HepG2 (cell line): ENCODE measurements around the gene VPS13D. TPM values are rescaled to one million over a fixed set of nuclear protein-coding genes. Genes with fewer than 3 reads are reported as not detected.

Source experiments
- ETV6 ChIP-seq: sonication (generic); formaldehyde crosslinking; conservative IDR thresholded peaks from 2 replicates; pipeline ENCODE4 v1.4.0; 2020; ENCODE audit warnings: missing genetic modification reagents
- HDAC1 ChIP-seq: sonication (generic); formaldehyde crosslinking; IDR thresholded peaks from 2 replicates; pipeline ENCODE4 v1.5.1; 2020; ENCODE audit warnings: mild to moderate bottlenecking, missing genetic modification reagents
- HOXA9 ChIP-seq: sonication (generic); formaldehyde crosslinking; IDR thresholded peaks from 2 replicates; pipeline ENCODE4 v1.8.1; 2022; ENCODE audit warnings: missing genetic modification reagents, mild to moderate bottlenecking, moderate library complexity, borderline replicate concordance
- MED8 ChIP-seq: sonication (generic); formaldehyde crosslinking; IDR thresholded peaks from 2 replicates; pipeline ENCODE4 v1.8.1; 2023; ENCODE audit warnings: mild to moderate bottlenecking, missing genetic modification reagents; ENCODE audit not compliant: insufficient replicate concordance
- MEF2D ChIP-seq: sonication (generic); formaldehyde crosslinking; IDR thresholded peaks from 2 replicates; pipeline ENCODE4 v1.5.1; 2020; ENCODE audit warnings: mild to moderate bottlenecking, missing genetic modification reagents
- MIER2 ChIP-seq: IDR thresholded peaks from 2 replicates; pipeline ENCODE4 v1.6.1; 2016; ENCODE audit warnings: missing biosample characterization, missing genetic modification reagents
- NCOA1 ChIP-seq: sonication (generic); formaldehyde crosslinking; IDR thresholded peaks from 2 replicates; pipeline ENCODE4 v1.9.0; 2021; ENCODE audit warnings: missing genetic modification reagents
- POLR2AphosphoS5 ChIP-seq: IDR thresholded peaks from 2 replicates; pipeline ENCODE4 v1.6.1; 2012; ENCODE audit warnings: low read depth, low read length
- PRPF4 ChIP-seq: fragments of 200-400 bp; formaldehyde crosslinking; IDR thresholded peaks from 2 replicates; pipeline ENCODE4 v1.6.1; 2016; ENCODE audit warnings: low read length, low read depth; ENCODE audit not compliant: poor library complexity, severe bottlenecking
- SOX6 ChIP-seq, 2 experiments: fragments of 450-650 bp in 1 of 2; sonication (generic) in 1 of 2; formaldehyde crosslinking in 1 of 2; IDR thresholded peaks; 2 replicates each; pipeline versions ENCODE4 v1.4.0 to v1.6.1; 2017 to 2020; ENCODE audit warnings: antibody characterized with exemption in 1 of 2, mild to moderate bottlenecking in 1 of 2, missing genetic modification reagents in 1 of 2
- SSRP1 ChIP-seq: IDR thresholded peaks from 2 replicates; pipeline ENCODE4 v1.6.1; 2016; ENCODE audit warnings: control low read depth
- ZKSCAN1 ChIP-seq: fragments of 150-350 bp; IDR thresholded peaks from 2 replicates; pipeline ENCODE4 v1.6.1; 2014; ENCODE audit warnings: low read length
- ZNF253 ChIP-seq: sonication (generic); formaldehyde crosslinking; IDR thresholded peaks from 2 replicates; pipeline ENCODE4 v1.8.0; 2022; ENCODE audit warnings: mild to moderate bottlenecking, missing genetic modification reagents, borderline replicate concordance
- ZNF260 ChIP-seq: sonication (generic); formaldehyde crosslinking; IDR thresholded peaks from 2 replicates; pipeline ENCODE4 v1.4.0; 2020; ENCODE audit warnings: missing genetic modification reagents, low read depth, mild to moderate bottlenecking, borderline replicate concordance
- ZNF382 ChIP-seq: sonication (generic); formaldehyde crosslinking; IDR thresholded peaks from 2 replicates; pipeline ENCODE4 v1.5.0; 2020; ENCODE audit warnings: missing genetic modification reagents, mild to moderate bottlenecking, borderline replicate concordance
- ZNF431 ChIP-seq: sonication (generic); formaldehyde crosslinking; IDR thresholded peaks from 2 replicates; pipeline ENCODE4 v1.9.0; 2022; ENCODE audit warnings: missing genetic modification reagents, low read depth, mild to moderate bottlenecking, borderline replicate concordance
- ZNF614 ChIP-seq: IDR thresholded peaks from 2 replicates; pipeline ENCODE4 v1.6.1; 2018; ENCODE audit warnings: missing biosample characterization, missing genetic modification reagents, inconsistent platforms, borderline replicate concordance
- ZNF724P ChIP-seq: sonication (generic); formaldehyde crosslinking; IDR thresholded peaks from 2 replicates; pipeline ENCODE4 v1.8.0; 2022; ENCODE audit warnings: missing genetic modification reagents, borderline replicate concordance
- ZNF776 ChIP-seq: sonication (generic); formaldehyde crosslinking; IDR thresholded peaks from 2 replicates; pipeline ENCODE4 v1.4.0; 2020; ENCODE audit warnings: mild to moderate bottlenecking, missing genetic modification reagents
- ZNF790 ChIP-seq: sonication (generic); formaldehyde crosslinking; IDR thresholded peaks from 2 replicates; pipeline ENCODE4 v1.8.0; 2022; ENCODE audit warnings: missing genetic modification reagents, mild to moderate bottlenecking, borderline replicate concordance
- ZNF839 ChIP-seq: sonication (generic); formaldehyde crosslinking; IDR thresholded peaks from 2 replicates; pipeline ENCODE4 v1.4.0; 2020; ENCODE audit warnings: missing genetic modification reagents, mild to moderate bottlenecking, borderline replicate concordance
- polyA plus RNA-seq, 8 experiments: library from polyadenylated mRNA; depleted of rRNA in 3 of 8; stranded (reverse) in 7 of 8; unstranded in 1 of 8; fragments of >200 nt; fragmentation: Illumina TruSeq in 4 of 8; extraction: Trizol in 4 of 8; gene quantifications; 2 replicates each; pipeline versions ENCODE4 v1.2.1 to v1.2.3, GENCODE V29; 2011 to 2016; ENCODE audit warnings: low read depth in 4 of 8, missing spikeins in 1 of 8, mixed read lengths in 1 of 8; ENCODE audit not compliant: insufficient read depth in 1 of 8
- total RNA-seq, 5 experiments: library from RNA; depleted of rRNA; stranded (reverse); fragments of >200 nt; fragmentation: Illumina TruSeq; extraction: Trizol; gene quantifications; 2 replicates each; pipeline ENCODE4 v1.2.3, GENCODE V29; 2016; ENCODE audit warnings: low read depth in 1 of 5
- TF ChIP-seq, protein P1 (sequence below): sonication (generic); formaldehyde crosslinking; IDR thresholded peaks from 2 replicates; pipeline ENCODE4 v1.8.0; 2022; ENCODE audit warnings: low read depth, missing genetic modification reagents
- TF ChIP-seq, protein P2 (sequence below): sonication (generic); formaldehyde crosslinking; IDR thresholded peaks from 2 replicates; pipeline ENCODE4 v1.4.0; 2020; ENCODE audit warnings: missing genetic modification reagents, borderline replicate concordance
- TF ChIP-seq, protein P3 (sequence below): sonication (generic); formaldehyde crosslinking; IDR thresholded peaks from 2 replicates; pipeline ENCODE4 v1.8.0; 2023; ENCODE audit warnings: mild to moderate bottlenecking, missing genetic modification reagents
- TF ChIP-seq, protein P4 (sequence below): sonication (generic); formaldehyde crosslinking; IDR thresholded peaks from 2 replicates; pipeline ENCODE4 v1.8.1; 2023; ENCODE audit warnings: mild to moderate bottlenecking, missing genetic modification reagents
- TF ChIP-seq, protein P5 (sequence below): IDR thresholded peaks from 2 replicates; pipeline ENCODE4 v1.6.1; 2016; ENCODE audit warnings: low read depth, borderline replicate concordance

The VPS13D gene
- total and polyA plus RNA-seq, 2 of the 13 experiments (the other 11 are each of a cell fraction or from before 2014, with no cell fraction given) = 8.6 to 13.9 TPM

DNA sequence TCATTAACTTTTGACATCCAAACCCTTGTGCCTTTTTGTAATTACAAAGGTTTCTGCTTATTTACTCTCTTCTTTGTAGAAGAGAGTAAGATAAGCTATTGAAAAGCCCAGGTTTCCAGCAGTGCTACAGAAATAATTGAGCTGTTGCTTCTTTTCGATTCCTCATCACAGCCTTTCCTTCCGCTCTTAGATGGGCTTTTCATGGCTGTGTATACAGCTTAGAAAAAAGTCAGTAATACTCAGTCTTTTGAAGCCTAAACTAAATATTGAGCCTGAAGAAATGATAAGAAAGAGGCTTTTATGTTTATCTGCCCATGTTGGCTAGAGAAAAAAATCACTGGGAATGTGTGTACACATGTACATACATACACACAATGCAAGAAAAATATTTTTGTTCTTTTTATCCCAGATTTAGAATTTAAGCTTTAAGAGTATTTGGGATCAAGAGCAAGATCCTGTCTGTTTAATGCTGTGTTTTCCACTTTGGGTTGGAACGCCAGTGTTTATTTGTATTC is 172.4 kb downstream of the VPS13D start (continued):
- no peak for TF ChIP-seq ZNF382
- TF ChIP-seq MED8 (CRISPR knock-in tag) = peak; percentile 93
- no peak for TF ChIP-seq ZNF260 (CRISPR knock-in tag)
- TF ChIP-seq, protein P1, sequence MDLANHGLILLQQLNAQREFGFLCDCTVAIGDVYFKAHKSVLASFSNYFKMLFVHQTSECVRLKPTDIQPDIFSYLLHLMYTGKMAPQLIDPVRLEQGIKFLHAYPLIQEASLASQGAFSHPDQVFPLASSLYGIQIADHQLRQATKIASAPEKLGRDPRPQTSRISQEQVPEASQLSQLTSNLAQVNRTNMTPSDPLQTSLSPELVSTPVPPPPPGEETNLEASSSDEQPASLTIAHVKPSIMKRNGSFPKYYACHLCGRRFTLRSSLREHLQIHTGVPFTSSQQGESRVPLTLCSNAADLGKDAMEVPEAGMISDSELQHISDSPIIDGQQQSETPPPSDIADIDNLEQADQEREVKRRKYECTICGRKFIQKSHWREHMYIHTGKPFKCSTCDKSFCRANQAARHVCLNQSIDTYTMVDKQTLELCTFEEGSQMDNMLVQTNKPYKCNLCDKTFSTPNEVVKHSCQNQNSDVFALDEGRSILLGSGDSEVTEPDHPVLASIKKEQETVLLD (CRISPR knock-in tag) = no peak
- TF ChIP-seq ZNF614 (CRISPR knock-in tag) = no peak
- no peak for TF ChIP-seq ZKSCAN1
- TF ChIP-seq, protein P2, sequence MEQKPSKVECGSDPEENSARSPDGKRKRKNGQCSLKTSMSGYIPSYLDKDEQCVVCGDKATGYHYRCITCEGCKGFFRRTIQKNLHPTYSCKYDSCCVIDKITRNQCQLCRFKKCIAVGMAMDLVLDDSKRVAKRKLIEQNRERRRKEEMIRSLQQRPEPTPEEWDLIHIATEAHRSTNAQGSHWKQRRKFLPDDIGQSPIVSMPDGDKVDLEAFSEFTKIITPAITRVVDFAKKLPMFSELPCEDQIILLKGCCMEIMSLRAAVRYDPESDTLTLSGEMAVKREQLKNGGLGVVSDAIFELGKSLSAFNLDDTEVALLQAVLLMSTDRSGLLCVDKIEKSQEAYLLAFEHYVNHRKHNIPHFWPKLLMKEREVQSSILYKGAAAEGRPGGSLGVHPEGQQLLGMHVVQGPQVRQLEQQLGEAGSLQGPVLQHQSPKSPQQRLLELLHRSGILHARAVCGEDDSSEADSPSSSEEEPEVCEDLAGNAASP (CRISPR knock-in tag) = peak; percentile 69; the same call in 1 of the 2 replicates
- no peak for TF ChIP-seq ZNF776 (CRISPR knock-in tag)
- TF ChIP-seq, protein P3, sequence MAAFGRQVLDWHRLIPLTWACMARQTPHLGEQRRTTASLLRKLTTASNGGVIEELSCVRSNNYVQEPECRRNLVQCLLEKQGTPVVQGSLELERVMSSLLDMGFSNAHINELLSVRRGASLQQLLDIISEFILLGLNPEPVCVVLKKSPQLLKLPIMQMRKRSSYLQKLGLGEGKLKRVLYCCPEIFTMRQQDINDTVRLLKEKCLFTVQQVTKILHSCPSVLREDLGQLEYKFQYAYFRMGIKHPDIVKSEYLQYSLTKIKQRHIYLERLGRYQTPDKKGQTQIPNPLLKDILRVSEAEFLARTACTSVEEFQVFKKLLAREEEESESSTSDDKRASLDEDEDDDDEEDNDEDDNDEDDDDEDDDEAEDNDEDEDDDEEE (CRISPR knock-in tag) = no peak
- TF ChIP-seq HOXA9 (CRISPR knock-in tag) = no peak
- peak; percentile 87 for TF ChIP-seq MEF2D (CRISPR knock-in tag)
- TF ChIP-seq NCOA1 (CRISPR knock-in tag) = no peak
- TF ChIP-seq ZNF839 (CRISPR knock-in tag) = no peak
- TF ChIP-seq PRPF4 = no peak
- TF ChIP-seq, protein P4, sequence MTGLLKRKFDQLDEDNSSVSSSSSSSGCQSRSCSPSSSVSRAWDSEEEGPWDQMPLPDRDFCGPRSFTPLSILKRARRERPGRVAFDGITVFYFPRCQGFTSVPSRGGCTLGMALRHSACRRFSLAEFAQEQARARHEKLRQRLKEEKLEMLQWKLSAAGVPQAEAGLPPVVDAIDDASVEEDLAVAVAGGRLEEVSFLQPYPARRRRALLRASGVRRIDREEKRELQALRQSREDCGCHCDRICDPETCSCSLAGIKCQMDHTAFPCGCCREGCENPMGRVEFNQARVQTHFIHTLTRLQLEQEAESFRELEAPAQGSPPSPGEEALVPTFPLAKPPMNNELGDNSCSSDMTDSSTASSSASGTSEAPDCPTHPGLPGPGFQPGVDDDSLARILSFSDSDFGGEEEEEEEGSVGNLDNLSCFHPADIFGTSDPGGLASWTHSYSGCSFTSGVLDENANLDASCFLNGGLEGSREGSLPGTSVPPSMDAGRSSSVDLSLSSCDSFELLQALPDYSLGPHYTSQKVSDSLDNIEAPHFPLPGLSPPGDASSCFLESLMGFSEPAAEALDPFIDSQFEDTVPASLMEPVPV (CRISPR knock-in tag) = no peak
- no peak for TF ChIP-seq SOX6 (IDR thresholded peaks at IDR 0.05)
- TF ChIP-seq SOX6 (CRISPR knock-in tag; IDR thresholded peaks at IDR 0.05) = peak; percentile 97
- TF ChIP-seq HDAC1 = peak; percentile 44; the same call in 1 of the 2 replicates
- TF ChIP-seq POLR2AphosphoS5 = no peak
- TF ChIP-seq, protein P5, sequence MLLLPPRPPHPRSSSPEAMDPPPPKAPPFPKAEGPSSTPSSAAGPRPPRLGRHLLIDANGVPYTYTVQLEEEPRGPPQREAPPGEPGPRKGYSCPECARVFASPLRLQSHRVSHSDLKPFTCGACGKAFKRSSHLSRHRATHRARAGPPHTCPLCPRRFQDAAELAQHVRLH = no peak
- no peak for TF ChIP-seq ZNF724P
- no peak for TF ChIP-seq ZNF431 (CRISPR knock-in tag)
- TF ChIP-seq ZNF253 (CRISPR knock-in tag) = no peak
- TF ChIP-seq MIER2 (CRISPR knock-in tag) = no peak
- TF ChIP-seq ETV6 (CRISPR knock-in tag) = no peak
- no peak for TF ChIP-seq ZNF790 (CRISPR knock-in tag)
- TF ChIP-seq SSRP1 = no peak
